ENCODE data around the gene GTF2F2.

GRCh38 chr13:45332831-45333219 is 212.5 kb downstream of the GTF2F2 start:
- TF ChIP-seq CTCF (IDR thresholded peaks at IDR 0.05) (no peak), POLR2AphosphoS5 (IDR thresholded peaks at IDR 0.05; ENCODE audit: low read depth, low read length) (no peak; the same call in 1 of the 2 replicates)

Data from Panc1 (cell line).